Mesodermal cell (in vitro differentiated cells): ENCODE results near the gene ANKRD63.

Experiments used
- H3K27ac ChIP-seq: 2 replicates; pipeline ENCODE4 v1.7.0; 2013; ENCODE audit warnings: mild to moderate bottlenecking, low read depth, low read length, moderate library complexity; ENCODE audit not compliant: severe bottlenecking
- H3K36me3 ChIP-seq: 2 replicates; pipeline ENCODE4 v1.7.1; 2013; ENCODE audit warnings: mild to moderate bottlenecking, low read length, moderate library complexity; ENCODE audit not compliant: control insufficient read depth, insufficient read depth
- H3K4me1 ChIP-seq: one replicate; pipeline ENCODE4 v1.7.1; 2013; ENCODE audit warnings: mild to moderate bottlenecking, low read length; ENCODE audit not compliant: insufficient read depth, control insufficient read depth, poor library complexity, severe bottlenecking
- H3K4me3 ChIP-seq: 2 replicates; pipeline ENCODE4 v1.7.0; 2013; ENCODE audit warnings: low read length, control low read depth, mild to moderate bottlenecking; ENCODE audit not compliant: insufficient read depth, poor library complexity, severe bottlenecking; ENCODE audit errors: extremely low read depth
- H3K9me3 ChIP-seq: 2 replicates; pipeline ENCODE4 v1.7.1; 2013; ENCODE audit warnings: mild to moderate bottlenecking, low read length, moderate library complexity; ENCODE audit not compliant: control insufficient read depth
- WGBS, 2 experiments: methylation state at CpG; one replicate each; pipeline ENCODE4 v1.1.5; 2013; ENCODE audit warnings: missing lambda C conversion rate in 2 of 2; ENCODE audit not compliant: insufficient coverage in 2 of 2; 5-methylcytosine and 5-hydroxymethylcytosine counted together

The ANKRD63 gene

DNA sequence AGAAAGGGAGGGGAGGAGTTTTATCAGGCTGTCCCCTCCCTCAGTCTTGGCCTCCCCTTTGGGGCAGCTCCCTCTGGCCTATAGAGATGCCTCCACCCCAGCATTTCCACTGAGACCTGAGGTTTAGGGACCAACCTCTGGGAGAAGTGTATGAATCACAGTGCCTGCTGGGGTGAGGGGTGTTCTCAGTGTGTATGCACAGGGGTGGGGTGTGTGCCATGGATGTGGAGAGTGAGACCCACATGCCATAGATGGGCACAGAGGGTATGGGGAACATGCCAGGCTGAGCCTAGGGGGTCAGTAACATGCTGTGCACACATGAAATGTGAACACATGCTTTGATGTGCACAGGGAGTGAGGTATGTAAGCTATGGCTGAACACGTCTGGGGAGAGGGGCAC lies 12.4 kb upstream of the ANKRD63 start:
- Histone ChIP-seq H3K4me1 (no peaks in the 10 kb centered on the region), H3K4me3 (no peak overlapping the region), H3K36me3 (peaks cover 9% of the 10 kb centered on the region), H3K9me3 (peaks cover 7% of the 10 kb centered on the region), H3K27ac (no peak overlapping the region)
- WGBS, 2 experiments, result 83 to 100% methylated on average over 1 of the region's 1 CpG

DNA sequence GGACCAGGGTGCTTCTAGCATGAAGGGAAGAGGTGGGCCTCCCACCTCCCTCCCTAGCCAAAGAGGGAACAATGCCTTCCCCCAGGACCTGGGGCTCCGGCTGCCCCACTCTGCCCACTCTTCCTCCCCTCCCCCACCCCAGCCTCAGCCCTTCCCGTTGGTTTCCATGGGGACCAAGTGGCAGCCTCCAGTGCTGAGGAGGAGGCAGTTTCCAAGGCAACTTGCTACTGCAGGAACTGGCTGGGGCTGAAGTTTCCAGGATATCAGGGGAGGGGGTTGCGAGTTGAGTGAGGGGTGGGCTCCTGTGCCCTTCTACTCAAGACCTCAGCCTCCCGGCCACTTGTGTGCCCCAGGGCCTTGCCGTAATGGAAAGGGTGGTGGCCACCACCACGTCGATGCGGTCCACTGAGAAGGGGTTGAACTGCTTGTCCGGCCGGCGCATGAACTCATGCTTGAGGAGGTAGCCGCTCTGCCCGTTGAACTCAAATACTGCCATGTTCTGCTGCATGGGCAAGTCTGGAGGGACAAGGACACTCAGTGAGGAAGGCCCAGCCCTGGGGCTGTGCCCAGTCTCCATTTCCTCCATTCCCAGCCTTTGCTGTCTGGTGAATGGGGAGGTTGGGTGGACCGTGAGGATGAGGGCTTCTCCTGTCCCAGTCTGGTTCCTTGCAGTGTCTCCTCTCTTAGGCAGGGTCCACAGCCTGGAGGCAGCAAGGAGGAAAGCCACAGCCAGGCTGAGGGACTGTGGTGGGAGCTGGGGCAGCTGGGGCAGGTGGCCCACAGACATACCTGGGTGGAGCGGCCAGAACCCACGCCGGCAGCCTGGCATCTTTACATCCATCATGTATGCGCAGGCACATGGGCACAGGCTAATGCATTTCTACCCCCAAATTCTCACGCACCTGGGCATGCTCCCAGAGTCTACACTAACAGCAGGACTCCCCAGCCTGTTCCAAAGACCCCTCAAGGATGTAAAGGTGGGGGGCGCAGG lies 11.3 kb upstream of the ANKRD63 start:
- H3K27ac ChIP-seq, result no peak overlapping the region
- H3K4me3 ChIP-seq, result no peak overlapping the region
- peaks cover 9% of the 10 kb centered on the region for H3K36me3 ChIP-seq
- H3K9me3 ChIP-seq, result no peaks in the 10 kb centered on the region
- WGBS, 2 experiments, result 90 to 96% methylated on average over 15 to 18 of the region's 20 CpGs
- H3K4me1 ChIP-seq, result no peaks in the 10 kb centered on the region

DNA sequence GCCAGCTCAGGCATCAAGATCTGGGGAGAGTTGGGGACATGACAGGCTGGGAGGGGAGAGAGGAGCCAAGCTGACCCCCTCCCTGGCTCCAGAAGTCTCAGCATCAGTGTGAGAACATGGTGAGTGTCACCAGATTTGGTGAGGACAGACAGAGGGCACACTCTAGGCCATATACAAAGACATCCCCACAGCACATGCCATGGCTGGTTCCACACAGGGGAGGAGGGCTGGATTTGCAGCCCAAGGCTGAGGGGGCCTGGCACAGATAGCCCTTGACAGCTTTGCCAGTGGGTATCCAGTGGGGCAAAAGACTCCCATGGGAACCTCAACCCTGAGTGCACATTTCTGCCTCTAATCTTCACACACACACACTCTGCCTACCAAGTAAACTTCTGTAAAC lies 10.1 kb upstream of the ANKRD63 start:
- peaks cover 8% of the 10 kb centered on the region for H3K36me3 ChIP-seq
- H3K4me1 ChIP-seq, result peaks cover 3% of the 10 kb centered on the region
- H3K9me3 ChIP-seq, result no peaks in the 10 kb centered on the region
- no peak overlapping the region for H3K4me3 ChIP-seq
- H3K27ac ChIP-seq, result no peak overlapping the region

DNA sequence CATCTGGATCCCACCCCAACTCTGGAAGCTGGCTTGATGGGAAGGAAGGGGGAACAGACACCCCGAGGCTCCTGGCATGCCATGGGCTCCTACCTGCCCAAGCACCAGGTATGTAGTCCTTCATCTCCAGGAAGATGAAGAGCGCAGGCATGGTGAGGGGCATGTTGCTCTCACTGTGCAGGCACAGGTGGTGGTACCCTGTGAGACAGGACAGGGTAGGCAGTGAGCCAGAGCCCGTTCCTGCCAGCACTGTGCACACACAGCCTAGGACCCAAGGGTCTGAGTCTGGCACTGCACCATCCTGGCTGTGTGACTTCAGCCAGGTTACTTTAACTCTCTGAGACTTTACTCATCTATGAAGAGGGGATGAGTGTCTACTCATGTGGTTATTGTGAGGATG lies 9.4 kb upstream of the ANKRD63 start:
- H3K4me3 ChIP-seq, result no peak overlapping the region
- H3K9me3 ChIP-seq, result no peaks in the 10 kb centered on the region
- H3K4me1 ChIP-seq, result peaks cover 7% of the 10 kb centered on the region
- WGBS, 2 experiments, result 88 to 91% methylated on average over 2 to 3 of the region's 3 CpGs
- peaks cover 7% of the 10 kb centered on the region for H3K36me3 ChIP-seq
- no peak overlapping the region for H3K27ac ChIP-seq

DNA sequence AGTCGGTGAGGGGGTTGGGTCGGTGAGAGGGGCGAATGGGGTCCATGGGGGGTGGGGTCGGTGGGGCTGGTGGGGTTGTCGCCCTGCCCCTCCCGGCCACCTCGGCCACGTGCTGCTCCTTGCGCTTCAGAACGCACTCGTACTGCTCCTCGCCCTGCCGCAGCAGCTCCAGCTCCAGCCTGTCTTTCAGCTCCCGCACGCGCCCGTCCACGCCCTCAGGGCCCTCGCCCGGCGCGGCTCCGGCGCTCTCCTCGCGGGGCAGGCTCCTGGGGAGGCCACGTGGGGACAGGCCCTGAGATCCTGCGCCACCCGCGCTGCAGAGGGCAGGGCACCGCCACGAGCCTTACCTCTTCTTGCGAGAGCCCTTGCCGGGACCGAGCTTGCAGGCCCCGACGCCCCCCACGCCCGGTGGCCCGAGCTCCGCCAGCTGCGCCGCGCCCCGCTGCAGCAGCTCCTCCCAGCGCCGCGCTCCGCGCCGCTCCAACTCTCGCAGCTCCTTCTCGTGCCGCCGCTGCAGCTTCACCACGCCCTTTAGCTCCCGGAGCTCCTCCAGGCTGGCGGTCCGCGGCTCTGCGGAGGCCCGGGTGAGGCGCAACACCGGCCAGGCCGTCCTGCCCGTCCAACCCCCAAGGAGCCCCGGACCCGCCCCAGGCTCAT lies 8.2 kb upstream of the ANKRD63 start:
- Histone ChIP-seq H3K4me1 (peaks cover 16% of the 10 kb centered on the region), H3K27ac (no peak overlapping the region), H3K36me3 (peaks cover 7% of the 10 kb centered on the region), H3K9me3 (no peaks in the 10 kb centered on the region), H3K4me3 (peak overlapping the region; percentile 16)
- WGBS, 2 experiments, result 7 to 8% methylated on average over 58 to 60 of the region's 68 CpGs

DNA sequence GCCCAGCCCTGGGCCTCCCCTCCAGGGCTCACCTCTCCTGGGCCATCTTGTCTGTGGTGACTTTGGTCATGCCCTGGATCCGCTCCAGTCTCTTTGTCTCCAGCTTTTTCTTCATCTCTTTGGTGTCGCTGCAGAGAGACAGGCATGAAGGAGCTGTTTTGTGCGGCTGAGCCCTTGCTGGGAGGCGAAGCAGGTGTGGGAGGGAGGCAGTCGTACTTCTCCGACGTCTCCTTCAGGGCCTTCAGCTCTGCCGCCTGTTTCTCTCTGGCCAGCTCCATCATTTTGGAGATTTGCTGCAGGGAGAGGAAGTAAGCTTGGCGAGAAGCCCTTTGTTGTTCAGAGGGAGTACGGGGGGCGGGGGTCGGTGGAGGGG lies 7.7 kb upstream of the ANKRD63 start:
- 29 to 55% methylated on average over 4 to 8 of the region's 12 CpGs for WGBS, 2 experiments
- Histone ChIP-seq H3K4me3 (no peak overlapping the region), H3K27ac (no peak overlapping the region), H3K9me3 (no peaks in the 10 kb centered on the region), H3K4me1 (peaks cover 21% of the 10 kb centered on the region), H3K36me3 (peaks cover 7% of the 10 kb centered on the region)

DNA sequence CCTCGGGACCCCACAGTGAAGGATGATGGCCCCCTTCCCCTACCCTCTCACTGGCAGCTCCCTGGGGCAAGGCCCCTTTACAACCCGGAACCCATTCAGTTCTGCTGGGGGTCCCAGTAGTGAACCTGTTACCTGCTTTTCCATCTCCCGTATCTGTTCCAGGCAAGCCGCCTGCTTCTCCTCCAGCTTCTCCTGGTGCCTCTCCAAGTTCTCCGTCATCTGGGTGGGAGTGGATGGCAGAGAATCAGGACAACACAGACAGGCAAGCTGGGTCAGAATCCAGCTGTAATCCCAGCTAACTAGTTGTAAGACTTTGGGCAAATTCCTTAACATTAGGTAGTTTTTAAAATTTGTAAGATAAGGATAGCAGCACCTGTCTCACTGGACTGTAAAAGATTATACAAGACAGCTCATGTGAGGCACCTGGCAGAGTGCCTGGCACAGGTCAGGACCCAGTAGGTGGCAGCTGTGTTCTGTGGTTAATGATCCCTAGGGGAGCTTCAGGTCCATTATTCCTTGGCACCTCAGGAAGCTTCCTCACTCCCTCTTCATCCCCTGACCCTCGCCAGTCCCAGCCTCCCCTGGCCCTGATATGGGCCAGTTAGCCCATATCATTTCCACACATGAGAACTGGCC lies 6.4 kb upstream of the ANKRD63 start:
- Histone ChIP-seq H3K4me1 (peaks cover 26% of the 10 kb centered on the region), H3K27ac (no peak overlapping the region), H3K4me3 (no peak overlapping the region), H3K36me3 (peaks cover 7% of the 10 kb centered on the region), H3K9me3 (no peaks in the 10 kb centered on the region)
- 75 to 80% methylated on average over 4 to 6 of the region's 6 CpGs for WGBS, 2 experiments

DNA sequence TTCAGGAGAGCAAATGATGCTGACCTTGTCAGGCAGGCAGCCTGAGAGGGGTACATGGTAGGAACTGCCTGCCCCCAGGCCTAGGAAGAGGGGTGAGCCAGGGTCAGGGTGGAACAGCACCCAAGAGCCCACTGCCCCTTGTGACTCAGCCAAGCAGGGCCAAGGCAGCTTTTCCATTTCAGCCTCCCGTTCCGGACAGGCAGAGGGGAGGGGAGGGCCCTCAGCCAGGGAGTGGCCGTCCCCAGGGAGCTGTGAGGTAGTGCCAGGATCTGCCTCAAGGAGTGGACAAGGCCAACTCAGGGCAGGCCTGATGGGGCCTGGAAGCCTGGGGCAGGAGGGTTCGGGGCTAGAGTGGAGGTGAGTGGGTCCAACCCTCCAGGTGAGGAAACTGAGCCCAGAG lies 5.1 kb upstream of the ANKRD63 start:
- WGBS, 2 experiments, result 81 to 85% methylated on average over 3 to 4 of the region's 4 CpGs
- Histone ChIP-seq H3K4me1 (peaks cover 30% of the 10 kb centered on the region), H3K4me3 (no peak overlapping the region), H3K9me3 (no peaks in the 10 kb centered on the region), H3K36me3 (peaks cover 7% of the 10 kb centered on the region), H3K27ac (no peak overlapping the region)

DNA sequence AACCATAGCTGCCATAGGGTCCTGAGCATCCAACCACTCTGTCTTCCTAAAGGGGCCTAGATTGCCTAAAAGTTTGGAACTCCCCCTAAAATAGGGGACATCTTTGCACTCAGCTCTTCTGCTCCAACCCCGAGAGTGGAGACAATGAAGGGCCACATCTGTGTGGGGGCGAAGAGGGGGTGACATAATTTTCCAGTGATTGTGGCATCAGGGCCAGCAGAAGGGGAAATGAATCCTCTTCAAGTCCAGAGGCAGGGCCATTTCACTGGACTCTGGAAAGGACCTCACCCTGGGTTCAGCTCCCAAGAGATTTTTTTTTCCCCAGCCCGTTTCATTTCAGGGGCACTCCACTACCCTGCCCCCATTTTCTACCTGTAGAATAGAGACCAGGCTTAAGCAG lies 4.6 kb upstream of the ANKRD63 start:
- no peak overlapping the region for H3K27ac ChIP-seq
- H3K36me3 ChIP-seq, result peaks cover 7% of the 10 kb centered on the region
- peaks cover 30% of the 10 kb centered on the region for H3K4me1 ChIP-seq
- WGBS, 2 experiments, result 78 to 93% methylated on average over 2 to 3 of the region's 3 CpGs
- no peaks in the 10 kb centered on the region for H3K9me3 ChIP-seq
- H3K4me3 ChIP-seq, result no peak overlapping the region

DNA sequence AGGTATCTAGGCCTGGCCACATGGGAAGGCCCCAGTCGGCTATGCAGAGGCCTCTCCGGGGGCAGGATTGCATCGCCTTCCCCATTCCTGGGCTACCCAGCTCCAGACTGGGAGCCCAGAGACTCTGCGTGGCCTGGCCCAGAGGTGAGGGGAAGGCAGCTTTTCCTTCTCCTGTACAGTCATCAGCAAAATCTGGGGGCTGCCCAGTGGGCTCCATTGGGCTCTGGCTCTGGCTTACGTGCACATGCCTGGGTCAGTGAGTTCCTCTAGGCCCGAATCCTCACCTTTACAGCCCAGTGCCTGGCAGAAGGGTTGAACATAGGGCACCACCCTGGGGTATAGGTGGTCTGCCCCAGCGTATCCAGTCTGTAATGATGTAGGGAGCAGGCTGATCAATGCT lies 3.9 kb upstream of the ANKRD63 start:
- WGBS, 2 experiments, result 86 to 96% methylated on average over 3 to 5 of the region's 7 CpGs
- H3K4me1 ChIP-seq, result peaks cover 30% of the 10 kb centered on the region
- H3K27ac ChIP-seq, result no peak overlapping the region
- no peaks in the 10 kb centered on the region for H3K9me3 ChIP-seq
- H3K36me3 ChIP-seq, result peaks cover 7% of the 10 kb centered on the region
- no peak overlapping the region for H3K4me3 ChIP-seq
